ENCODE results near the gene ATF2.
"Not testable (repeated sequence)": the region's sequence is repeated elsewhere in the genome, so short reads cannot be mapped to it uniquely, and the experiment has no call there.

ATF2 gene

DNA sequence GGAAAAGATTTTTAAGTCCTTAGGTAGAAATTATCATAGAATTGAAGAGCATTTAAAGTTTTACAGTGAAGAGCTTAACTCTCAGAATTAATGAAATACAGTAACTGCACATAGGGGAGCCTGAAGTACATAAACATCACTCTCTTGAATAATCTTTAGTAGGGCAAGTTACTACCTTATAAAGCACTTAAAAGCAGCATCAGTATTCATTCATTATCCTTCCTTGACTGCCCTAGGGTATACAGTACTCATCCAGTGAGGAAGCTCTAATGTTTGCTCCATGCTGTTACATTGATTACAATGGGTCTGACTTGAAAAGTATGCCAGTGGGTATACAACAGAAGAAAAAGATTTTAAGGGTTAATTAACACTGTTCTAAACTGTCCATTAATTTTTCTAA, 66.5 kb downstream of the ATF2 start:
- TF ChIP-seq CTCF (IDR thresholded peaks at IDR 0.05), result no peak
- H3K4me3 ChIP-seq, result no peak overlapping the region
- no peak overlapping the region for H3K27ac ChIP-seq
- no peak for DNase-seq (ENCODE audit: low spot score)

- no peak for TF ChIP-seq CTCF (IDR thresholded peaks at IDR 0.05)
- Histone ChIP-seq H3K27ac (no peak overlapping the region), H3K4me3 (no peak overlapping the region)
- no peak for DNase-seq (ENCODE audit: low spot score)
These were observed 70.7 kb downstream of the ATF2 start for GRCh38 chr2:175097297-175097696.

DNA sequence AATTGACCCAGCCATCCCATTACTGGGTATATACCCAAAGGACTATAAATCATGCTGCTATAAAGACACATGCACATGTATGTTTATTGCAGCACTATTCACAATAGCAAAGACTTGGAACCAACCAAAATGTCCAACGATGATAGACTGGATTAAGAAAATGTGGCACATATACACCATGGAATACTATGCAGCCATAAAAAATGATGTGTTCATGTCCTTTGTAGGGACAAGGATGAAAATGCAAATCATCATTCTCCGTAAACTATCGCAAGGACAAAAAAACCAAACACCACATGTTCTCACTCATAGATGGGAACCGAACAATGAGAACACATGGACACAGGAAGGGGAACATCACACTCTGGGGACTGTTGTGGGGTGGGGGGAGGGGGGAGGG, 83.9 kb downstream of the ATF2 start:
- H3K27ac ChIP-seq; H3K4me3 ChIP-seq; DNase-seq (ENCODE audit: low spot score): not testable (repeated sequence)

GRCh38 chr2:175080479-175080878, 87.5 kb downstream of the ATF2 start:
- no peak for TF ChIP-seq CTCF (IDR thresholded peaks at IDR 0.05)
- no peak overlapping the region for H3K4me3 ChIP-seq
- DNase-seq (ENCODE audit: low spot score), result no peak
- H3K27ac ChIP-seq, result no peak overlapping the region

DNA sequence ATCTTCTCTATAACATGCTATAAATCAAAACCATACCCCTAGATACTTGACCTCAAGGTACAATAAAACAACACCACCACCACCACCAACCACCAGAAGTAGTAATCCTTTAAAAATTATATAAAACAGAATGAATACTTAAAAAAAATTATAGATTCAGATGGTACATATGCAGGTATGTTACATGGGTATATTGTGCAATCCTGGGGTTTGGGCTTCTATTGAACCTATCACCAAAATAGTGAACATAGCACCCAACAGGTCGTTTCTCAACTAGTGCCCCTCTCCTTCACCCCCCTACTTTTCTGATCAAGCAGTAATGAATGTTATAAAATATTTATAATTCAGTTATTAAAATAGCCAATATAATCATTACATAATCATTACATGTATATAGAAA, 91.7 kb downstream of the ATF2 start:
- H3K4me3 ChIP-seq, result no peak overlapping the region
- no peak overlapping the region for H3K27ac ChIP-seq
- TF ChIP-seq CTCF (IDR thresholded peaks at IDR 0.05), result no peak
- no peak for DNase-seq (ENCODE audit: low spot score)

DNA sequence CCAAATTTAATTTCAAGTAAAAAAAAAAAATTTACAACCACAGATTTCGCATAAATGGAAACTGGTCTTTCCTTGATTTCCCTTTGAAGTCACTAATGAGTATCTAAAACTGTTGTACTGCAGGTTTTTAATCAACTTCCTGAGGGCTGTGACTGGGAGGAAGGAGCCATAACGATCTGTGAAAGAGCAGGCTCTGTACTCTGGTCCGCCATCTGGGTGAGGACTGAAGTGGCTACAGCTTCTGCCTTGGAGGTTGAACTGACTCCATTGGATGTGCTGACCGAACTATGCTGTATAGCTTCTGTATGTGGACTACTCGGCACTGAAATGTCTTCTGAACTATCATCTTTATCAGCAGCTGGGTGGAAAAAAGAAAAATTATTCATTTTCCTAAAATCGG, 93.5 kb downstream of the ATF2 start:
- DNase-seq (ENCODE audit: low spot score), result no peak
- H3K27ac ChIP-seq, result no peak overlapping the region
- TF ChIP-seq CTCF (IDR thresholded peaks at IDR 0.05), result no peak
- H3K4me3 ChIP-seq, result no peak overlapping the region

DNA sequence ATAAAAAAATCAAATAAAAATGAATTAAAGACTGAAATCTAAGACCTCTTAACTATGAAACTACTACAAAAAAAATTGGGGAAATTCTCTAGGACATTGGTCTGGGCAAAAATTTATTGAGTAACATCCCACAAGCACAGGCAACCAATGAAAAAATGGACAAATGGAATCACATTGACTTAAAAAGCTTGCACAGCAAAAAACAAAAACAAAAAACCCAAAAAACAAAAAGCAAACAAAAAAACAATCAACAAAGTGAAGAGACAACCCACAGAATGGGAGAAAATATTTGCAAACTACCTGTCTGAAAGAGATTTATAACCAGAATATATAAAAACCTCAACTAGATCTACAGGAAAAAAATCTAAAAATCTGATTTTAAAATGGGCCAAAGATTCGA, 99.5 kb downstream of the ATF2 start:
- no peak overlapping the region for H3K4me3 ChIP-seq
- DNase-seq (ENCODE audit: low spot score), result no peak
- TF ChIP-seq CTCF (IDR thresholded peaks at IDR 0.05), result no peak
- H3K27ac ChIP-seq, result no peak overlapping the region

GRCh38 chr2:175066411-175066810, 101.6 kb downstream of the ATF2 start:
- Histone ChIP-seq H3K27ac (no peak overlapping the region), H3K4me3 (no peak overlapping the region)
- DNase-seq (ENCODE audit: low spot score), result no peak
- TF ChIP-seq CTCF (IDR thresholded peaks at IDR 0.05), result no peak

Data from coronary artery (tissue), 2 donors.